ENCODE data around the gene PRKCA.

GRCh38 chr17:66805567-66805966, 503.2 kb downstream of the PRKCA start:
- TF ChIP-seq, protein P1, sequence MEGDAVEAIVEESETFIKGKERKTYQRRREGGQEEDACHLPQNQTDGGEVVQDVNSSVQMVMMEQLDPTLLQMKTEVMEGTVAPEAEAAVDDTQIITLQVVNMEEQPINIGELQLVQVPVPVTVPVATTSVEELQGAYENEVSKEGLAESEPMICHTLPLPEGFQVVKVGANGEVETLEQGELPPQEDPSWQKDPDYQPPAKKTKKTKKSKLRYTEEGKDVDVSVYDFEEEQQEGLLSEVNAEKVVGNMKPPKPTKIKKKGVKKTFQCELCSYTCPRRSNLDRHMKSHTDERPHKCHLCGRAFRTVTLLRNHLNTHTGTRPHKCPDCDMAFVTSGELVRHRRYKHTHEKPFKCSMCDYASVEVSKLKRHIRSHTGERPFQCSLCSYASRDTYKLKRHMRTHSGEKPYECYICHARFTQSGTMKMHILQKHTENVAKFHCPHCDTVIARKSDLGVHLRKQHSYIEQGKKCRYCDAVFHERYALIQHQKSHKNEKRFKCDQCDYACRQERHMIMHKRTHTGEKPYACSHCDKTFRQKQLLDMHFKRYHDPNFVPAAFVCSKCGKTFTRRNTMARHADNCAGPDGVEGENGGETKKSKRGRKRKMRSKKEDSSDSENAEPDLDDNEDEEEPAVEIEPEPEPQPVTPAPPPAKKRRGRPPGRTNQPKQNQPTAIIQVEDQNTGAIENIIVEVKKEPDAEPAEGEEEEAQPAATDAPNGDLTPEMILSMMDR (IDR thresholded peaks at IDR 0.05), result no peak
- TF ChIP-seq POLR2A (IDR thresholded peaks at IDR 0.05), result no peak
